Measurements from ENCODE around the gene SORL1-AS1.

The SORL1-AS1 gene

DNA sequence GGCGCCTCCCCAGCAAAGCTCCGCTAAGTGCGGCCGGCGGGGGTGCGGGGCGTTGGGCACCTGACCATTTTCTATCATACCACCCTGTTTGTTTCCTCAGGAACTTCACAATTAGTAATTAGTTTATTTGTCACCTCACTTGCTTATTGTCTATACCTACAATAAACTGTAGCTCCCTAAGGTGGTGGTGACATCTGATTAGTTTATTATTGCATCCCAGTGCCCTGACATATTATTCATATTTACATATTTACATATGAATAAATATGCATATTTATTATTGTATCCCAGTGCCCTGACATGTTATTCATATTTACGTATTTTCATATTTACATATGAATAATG is 25.4 kb downstream of the SORL1-AS1 start:
- Histone ChIP-seq H2BK15ac (ENCODE audit: low read depth, poor library complexity, severe bottlenecking) (no peak overlapping the region), H3K9ac (ENCODE audit: low read length) (peak overlapping the region; percentile 26), H3K4me3 (ENCODE audit: insufficient read depth in 1 of 2, low read depth in 1 of 2, low read length in 2 of 2) (peak overlapping the region in 1 of 2 experiments; percentile 75), H3K27ac (ENCODE audit: low read length, poor library complexity, severe bottlenecking) (no peak overlapping the region), H3K18ac (ENCODE audit: low read depth in 1 of 2, low read length in 2 of 2) (no peak overlapping the region), H2AK5ac (ENCODE audit: low read length, severe bottlenecking) (no peak overlapping the region), H3K79me1 (replicated peaks; ENCODE audit: low read length, poor library complexity, severe bottlenecking) (no peaks in the 10 kb centered on the region), H3K36me3 (ENCODE audit: control insufficient read depth in 1 of 2, insufficient read depth in 2 of 2, low read depth in 1 of 2, low read length in 2 of 2) (no peaks in the 10 kb centered on the region), H3K4me1 (ENCODE audit: control insufficient read depth, insufficient read depth, low read depth, low read length) (peaks cover 4% of the 10 kb centered on the region), H2BK120ac (ENCODE audit: low read depth, low read length) (no peak overlapping the region), H3K4me2 (ENCODE audit: low read length, poor library complexity, severe bottlenecking) (no peak overlapping the region), H2AFZ (ENCODE audit: low read depth, low read length) (no peak overlapping the region), H3K27me3 (ENCODE audit: control insufficient read depth in 1 of 2, insufficient read depth in 1 of 2, low read length in 2 of 2) (peaks cover 25 to 78% of the 10 kb centered on the region in 2 experiments), H3K23ac (ENCODE audit: low read length in 2 of 2) (no peak overlapping the region), H3K14ac (ENCODE audit: low read length in 2 of 2) (no peak overlapping the region), H2BK5ac (ENCODE audit: low read depth, low read length, poor library complexity, severe bottlenecking) (no peak overlapping the region), H4K91ac (ENCODE audit: low read length) (no peak overlapping the region), H3K9me3 (ENCODE audit: control insufficient read depth, low read length) (no peaks in the 10 kb centered on the region), H4K8ac (ENCODE audit: low read length) (no peak overlapping the region), H2BK12ac (ENCODE audit: low read length in 2 of 2) (no peak overlapping the region), H3K4ac (ENCODE audit: low read depth in 1 of 2, low read length in 2 of 2) (no peak overlapping the region)
- DNase-seq, result no peak
- 6% methylated on average over 7 of the region's 8 CpGs for WGBS

DNA sequence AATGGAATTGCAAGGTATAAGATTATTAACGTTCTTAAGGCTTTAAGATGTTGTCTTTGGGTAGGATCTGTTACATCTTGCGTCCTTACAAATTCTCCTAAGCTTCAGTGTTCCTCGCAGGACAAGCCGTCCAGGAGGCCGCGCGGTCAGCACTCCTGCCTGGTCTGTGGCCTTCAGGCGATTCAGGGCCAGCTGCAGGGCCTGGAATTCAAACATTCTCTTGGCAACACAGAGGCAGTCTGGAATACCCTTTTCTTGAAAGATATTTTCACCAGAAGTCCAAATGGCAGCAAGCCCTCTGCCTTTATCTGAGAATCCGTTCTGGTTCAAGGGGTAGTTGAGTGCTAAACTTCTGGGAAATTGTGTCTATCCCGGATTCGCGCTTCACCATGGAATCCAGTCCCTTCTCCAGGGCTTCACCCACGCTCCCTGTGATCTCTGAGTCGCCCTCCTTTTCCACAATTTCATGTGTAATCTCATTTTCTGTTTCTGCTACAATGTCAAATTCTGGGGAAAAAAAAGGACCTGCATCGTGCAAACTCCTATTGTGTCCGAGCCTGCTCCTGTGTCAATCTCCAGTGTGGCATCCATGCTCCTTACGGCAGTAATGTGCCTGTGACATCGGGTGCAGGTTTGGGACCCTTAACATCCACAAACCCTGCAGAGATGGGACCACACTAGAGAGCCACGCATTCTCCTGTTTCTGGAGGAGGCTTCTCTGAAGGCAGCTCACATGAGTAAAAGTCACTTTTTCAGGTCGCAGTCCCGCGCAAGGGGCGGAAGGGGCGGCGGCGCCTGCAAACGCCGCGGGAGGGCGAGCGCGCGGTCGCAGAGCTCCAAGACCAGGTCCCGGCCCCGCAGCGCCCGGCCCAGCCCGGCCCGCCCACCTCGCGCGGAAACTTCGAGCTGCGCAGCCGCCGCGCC is 26.0 kb downstream of the SORL1-AS1 start:
- Histone ChIP-seq H3K18ac (ENCODE audit: low read depth in 1 of 2, low read length in 2 of 2) (no peak overlapping the region), H2BK15ac (ENCODE audit: low read depth, poor library complexity, severe bottlenecking) (no peak overlapping the region), H3K14ac (ENCODE audit: low read length in 2 of 2) (no peak overlapping the region), H2AFZ (ENCODE audit: low read depth, low read length) (no peak overlapping the region), H2BK12ac (ENCODE audit: low read length in 2 of 2) (no peak overlapping the region), H4K91ac (ENCODE audit: low read length) (no peak overlapping the region), H3K4ac (ENCODE audit: low read depth in 1 of 2, low read length in 2 of 2) (no peak overlapping the region), H3K27ac (ENCODE audit: low read length, poor library complexity, severe bottlenecking) (no peak overlapping the region), H3K4me1 (ENCODE audit: control insufficient read depth, insufficient read depth, low read depth, low read length) (peaks cover 4% of the 10 kb centered on the region), H3K9me3 (ENCODE audit: control insufficient read depth, low read length) (no peaks in the 10 kb centered on the region), H2AK5ac (ENCODE audit: low read length, severe bottlenecking) (no peak overlapping the region), H3K79me1 (replicated peaks; ENCODE audit: low read length, poor library complexity, severe bottlenecking) (no peaks in the 10 kb centered on the region), H3K36me3 (ENCODE audit: control insufficient read depth in 1 of 2, insufficient read depth in 2 of 2, low read depth in 1 of 2, low read length in 2 of 2) (no peaks in the 10 kb centered on the region), H2BK120ac (ENCODE audit: low read depth, low read length) (no peak overlapping the region), H3K23ac (ENCODE audit: low read length in 2 of 2) (no peak overlapping the region), H3K9ac (ENCODE audit: low read length) (peak overlapping the region; percentile 58), H4K8ac (ENCODE audit: low read length) (no peak overlapping the region), H2BK5ac (ENCODE audit: low read depth, low read length, poor library complexity, severe bottlenecking) (no peak overlapping the region), H3K27me3 (ENCODE audit: control insufficient read depth in 1 of 2, insufficient read depth in 1 of 2, low read length in 2 of 2) (peaks cover 25 to 78% of the 10 kb centered on the region in 2 experiments), H3K4me2 (ENCODE audit: low read length, poor library complexity, severe bottlenecking) (peak overlapping the region; percentile 60), H3K4me3 (ENCODE audit: insufficient read depth in 1 of 2, low read depth in 1 of 2, low read length in 2 of 2) (peak overlapping the region in 1 of 2 experiments; percentile 75)
- no peak for DNase-seq
- WGBS, result 30% methylated on average over 48 of the region's 48 CpGs

DNA sequence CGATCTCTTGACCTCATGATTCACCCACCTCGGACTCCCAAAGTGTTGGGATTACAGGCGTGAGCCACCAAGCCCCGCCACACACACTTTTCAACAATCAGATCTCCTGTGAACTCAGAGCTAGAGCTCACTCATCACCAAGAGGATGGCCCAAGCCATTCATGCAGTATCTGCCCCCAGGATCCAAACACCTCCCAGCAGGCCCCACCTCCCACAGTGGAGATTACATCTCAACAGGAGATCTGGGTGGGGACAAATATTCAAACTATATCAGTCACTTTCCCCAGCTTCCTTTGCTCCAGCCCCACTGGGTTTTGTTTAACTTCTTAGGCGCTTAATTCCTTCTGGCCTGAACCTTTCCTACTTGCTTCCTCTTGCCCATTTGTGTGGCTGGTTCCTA is 26.9 kb downstream of the SORL1-AS1 start:
- Histone ChIP-seq H3K9me3 (ENCODE audit: control insufficient read depth, low read length) (no peaks in the 10 kb centered on the region), H3K14ac (ENCODE audit: low read length in 2 of 2) (no peak overlapping the region), H3K9ac (ENCODE audit: low read length) (no peak overlapping the region), H3K27ac (ENCODE audit: low read length, poor library complexity, severe bottlenecking) (no peak overlapping the region), H2AFZ (ENCODE audit: low read depth, low read length) (no peak overlapping the region), H4K91ac (ENCODE audit: low read length) (no peak overlapping the region), H3K4ac (ENCODE audit: low read depth in 1 of 2, low read length in 2 of 2) (no peak overlapping the region), H3K4me3 (ENCODE audit: insufficient read depth in 1 of 2, low read depth in 1 of 2, low read length in 2 of 2) (no peak overlapping the region), H3K36me3 (ENCODE audit: control insufficient read depth in 1 of 2, insufficient read depth in 2 of 2, low read depth in 1 of 2, low read length in 2 of 2) (no peaks in the 10 kb centered on the region), H3K4me1 (ENCODE audit: control insufficient read depth, insufficient read depth, low read depth, low read length) (peaks cover 4% of the 10 kb centered on the region), H2BK120ac (ENCODE audit: low read depth, low read length) (no peak overlapping the region), H2BK15ac (ENCODE audit: low read depth, poor library complexity, severe bottlenecking) (no peak overlapping the region), H3K18ac (ENCODE audit: low read depth in 1 of 2, low read length in 2 of 2) (no peak overlapping the region), H3K79me1 (replicated peaks; ENCODE audit: low read length, poor library complexity, severe bottlenecking) (no peaks in the 10 kb centered on the region), H4K8ac (ENCODE audit: low read length) (no peak overlapping the region), H2AK5ac (ENCODE audit: low read length, severe bottlenecking) (no peak overlapping the region), H2BK12ac (ENCODE audit: low read length in 2 of 2) (no peak overlapping the region), H3K23ac (ENCODE audit: low read length in 2 of 2) (no peak overlapping the region), H3K27me3 (ENCODE audit: control insufficient read depth in 1 of 2, insufficient read depth in 1 of 2, low read length in 2 of 2) (peaks cover 25 to 78% of the 10 kb centered on the region in 2 experiments), H3K4me2 (ENCODE audit: low read length, poor library complexity, severe bottlenecking) (no peak overlapping the region), H2BK5ac (ENCODE audit: low read depth, low read length, poor library complexity, severe bottlenecking) (no peak overlapping the region)
- no peak for DNase-seq
- 89% methylated on average over 5 of the region's 5 CpGs for WGBS

GRCh38 chr11:121422675-121423074 is 30.1 kb downstream of the SORL1-AS1 start:
- Histone ChIP-seq H3K4me1 (ENCODE audit: control insufficient read depth, insufficient read depth, low read depth, low read length) (peaks cover 4% of the 10 kb centered on the region), H3K23ac (ENCODE audit: low read length in 2 of 2) (no peak overlapping the region), H2AK5ac (ENCODE audit: low read length, severe bottlenecking) (no peak overlapping the region), H3K9ac (ENCODE audit: low read length) (no peak overlapping the region), H3K27ac (ENCODE audit: low read length, poor library complexity, severe bottlenecking) (no peak overlapping the region), H2AFZ (ENCODE audit: low read depth, low read length) (no peak overlapping the region), H3K36me3 (ENCODE audit: control insufficient read depth in 1 of 2, insufficient read depth in 2 of 2, low read depth in 1 of 2, low read length in 2 of 2) (no peaks in the 10 kb centered on the region), H3K4ac (ENCODE audit: low read depth in 1 of 2, low read length in 2 of 2) (no peak overlapping the region), H2BK5ac (ENCODE audit: low read depth, low read length, poor library complexity, severe bottlenecking) (no peak overlapping the region), H3K18ac (ENCODE audit: low read depth in 1 of 2, low read length in 2 of 2) (no peak overlapping the region), H2BK120ac (ENCODE audit: low read depth, low read length) (no peak overlapping the region), H4K91ac (ENCODE audit: low read length) (no peak overlapping the region), H2BK12ac (ENCODE audit: low read length in 2 of 2) (no peak overlapping the region), H3K27me3 (ENCODE audit: control insufficient read depth in 1 of 2, insufficient read depth in 1 of 2, low read length in 2 of 2) (peaks cover 15 to 73% of the 10 kb centered on the region in 2 experiments), H3K4me2 (ENCODE audit: low read length, poor library complexity, severe bottlenecking) (no peak overlapping the region), H3K9me3 (ENCODE audit: control insufficient read depth, low read length) (no peaks in the 10 kb centered on the region), H3K79me1 (replicated peaks; ENCODE audit: low read length, poor library complexity, severe bottlenecking) (no peaks in the 10 kb centered on the region), H3K14ac (ENCODE audit: low read length in 2 of 2) (no peak overlapping the region), H3K4me3 (ENCODE audit: insufficient read depth in 1 of 2, low read depth in 1 of 2, low read length in 2 of 2) (no peak overlapping the region), H4K8ac (ENCODE audit: low read length) (no peak overlapping the region), H2BK15ac (ENCODE audit: low read depth, poor library complexity, severe bottlenecking) (no peak overlapping the region)
- WGBS, result 79% methylated on average over 4 of the region's 4 CpGs
- no peak for DNase-seq
